H9 (cell line): ENCODE measurements around the gene TRPM3. TPM values are rescaled to one million over a fixed set of nuclear protein-coding genes. Genes with fewer than 3 reads are reported as not detected.

Experiments
- DNase-seq: peaks from one replicate; pipeline ENCODE4 v3.0.0-alpha.2; 2017
- H2AFZ ChIP-seq: one replicate; pipeline ENCODE4 v1.6.1; 2013; ENCODE audit warnings: mild to moderate bottlenecking, low read length, control low read depth, moderate library complexity
- H2AK5ac ChIP-seq: 2 replicates; pipeline ENCODE4 v1.6.1; 2013; ENCODE audit warnings: low read length, control low read depth, mixed read lengths; ENCODE audit not compliant: insufficient read length
- H2BK120ac ChIP-seq: one replicate; pipeline ENCODE4 v1.6.1; 2013; ENCODE audit warnings: low read depth, mild to moderate bottlenecking, low read length, control low read depth, inconsistent platforms; ENCODE audit not compliant: poor library complexity, severe bottlenecking
- H2BK12ac ChIP-seq: 2 replicates; pipeline ENCODE4 v1.6.1; 2013; ENCODE audit warnings: low read length, control low read depth, mixed read lengths, low read depth; ENCODE audit not compliant: insufficient read length
- H2BK15ac ChIP-seq: 2 replicates; pipeline ENCODE4 v1.6.1; 2013; ENCODE audit warnings: low read depth, low read length, control low read depth
- H2BK20ac ChIP-seq: one replicate; pipeline ENCODE4 v1.6.1; 2013; ENCODE audit warnings: low read depth, mild to moderate bottlenecking, low read length, control low read depth, inconsistent platforms; ENCODE audit not compliant: poor library complexity, severe bottlenecking
- H2BK5ac ChIP-seq: 2 replicates; pipeline ENCODE4 v1.6.1; 2013; ENCODE audit warnings: low read length, control low read depth, mixed read lengths; ENCODE audit not compliant: insufficient read length
- H3K14ac ChIP-seq: 2 replicates; pipeline ENCODE4 v1.6.1; 2013; ENCODE audit warnings: low read length, control low read depth; ENCODE audit not compliant: insufficient read depth
- H3K18ac ChIP-seq: 2 replicates; pipeline ENCODE4 v1.6.1; 2013; ENCODE audit warnings: low read depth, mild to moderate bottlenecking, mixed read lengths, low read length, control low read depth; ENCODE audit not compliant: insufficient read length
- H3K23ac ChIP-seq: 2 replicates; pipeline ENCODE4 v1.6.1; 2013; ENCODE audit warnings: low read length, control low read depth, mixed read lengths, low read depth; ENCODE audit not compliant: insufficient read length
- H3K23me2 ChIP-seq: 2 replicates; pipeline ENCODE4 v1.6.1; 2013; ENCODE audit warnings: low read depth, mild to moderate bottlenecking, mixed read lengths, low read length, control low read depth; ENCODE audit not compliant: insufficient read length, poor library complexity, severe bottlenecking
- H3K27ac ChIP-seq: 2 replicates; pipeline ENCODE4 v1.5.1; 2013; ENCODE audit warnings: low read length, control low read depth, mixed read lengths, low read depth; ENCODE audit not compliant: insufficient read length
- H3K27me3 ChIP-seq: 2 replicates; pipeline ENCODE4 v1.6.1; 2013; ENCODE audit warnings: low read length, control low read depth, inconsistent platforms; ENCODE audit not compliant: insufficient read depth
- H3K4ac ChIP-seq: 2 replicates; pipeline ENCODE4 v1.6.1; 2013; ENCODE audit warnings: low read depth, mild to moderate bottlenecking, control low read depth, inconsistent platforms, low read length, moderate library complexity
- H3K4me1 ChIP-seq: 2 replicates; pipeline ENCODE4 v1.6.1; 2013; ENCODE audit warnings: low read length, control low read depth, inconsistent platforms; ENCODE audit not compliant: insufficient read depth
- H3K4me2 ChIP-seq: 2 replicates; pipeline ENCODE4 v1.6.1; 2013; ENCODE audit warnings: low read length, control low read depth, mixed read lengths; ENCODE audit not compliant: insufficient read length, insufficient read depth
- H3K56ac ChIP-seq: 2 replicates; pipeline ENCODE4 v1.6.1; 2013; ENCODE audit warnings: low read depth, mild to moderate bottlenecking, mixed read lengths, low read length, control low read depth; ENCODE audit not compliant: insufficient read length
- H3K79me1 ChIP-seq: 2 replicates; pipeline ENCODE4 v1.6.1; 2013; ENCODE audit warnings: low read depth, mild to moderate bottlenecking, moderate library complexity, low read length, control low read depth, inconsistent platforms; ENCODE audit not compliant: insufficient read depth, poor library complexity, severe bottlenecking
- H3K79me2 ChIP-seq: 2 replicates; pipeline ENCODE4 v1.6.1; 2013; ENCODE audit warnings: low read length, control low read depth, inconsistent platforms; ENCODE audit not compliant: insufficient read depth
- H3K9ac ChIP-seq: 2 replicates; pipeline ENCODE4 v1.6.1; 2013; ENCODE audit warnings: low read length, control low read depth, mixed read lengths; ENCODE audit not compliant: insufficient read length; ENCODE audit errors: extremely low read depth
- H3K9me3 ChIP-seq: one replicate; pipeline ENCODE4 v1.6.1; 2013; ENCODE audit warnings: low read depth, low read length, inconsistent platforms; ENCODE audit not compliant: control insufficient read depth
- H3T11ph ChIP-seq: one replicate; pipeline ENCODE4 v1.6.1; 2013; ENCODE audit warnings: mild to moderate bottlenecking, low read length, control low read depth, inconsistent platforms
- H4K20me1 ChIP-seq: one replicate; pipeline ENCODE4 v1.6.1; 2013; ENCODE audit not compliant: control insufficient read depth, insufficient read length, insufficient read depth
- H4K5ac ChIP-seq: 2 replicates; pipeline ENCODE4 v1.6.1; 2013; ENCODE audit warnings: low read depth, mild to moderate bottlenecking, mixed read lengths, low read length, control low read depth; ENCODE audit not compliant: insufficient read length
- H4K8ac ChIP-seq: replicated peaks from 2 replicates; pipeline ENCODE4 v1.6.1; 2013; ENCODE audit warnings: low read length, control low read depth, mixed read lengths, low read depth; ENCODE audit not compliant: insufficient read length
- H4K91ac ChIP-seq: 2 replicates; pipeline ENCODE4 v1.6.1; 2013; ENCODE audit warnings: low read depth, mild to moderate bottlenecking, moderate library complexity, mixed read lengths, low read length, control low read depth; ENCODE audit not compliant: insufficient read length
- H3K27ac Mint-ChIP-seq, 3 experiments: 2 replicates in 2 of 3; 3 replicates in 1 of 3; pipeline ENCODE4 v1.8.0; 2020 to 2021; ENCODE audit warnings: mixed read lengths in 3 of 3, mild to moderate bottlenecking in 1 of 3, moderate library complexity in 1 of 3
- H3K27me3 Mint-ChIP-seq: 2 replicates; pipeline ENCODE4 v1.8.0; 2021; ENCODE audit warnings: low read depth, mild to moderate bottlenecking, moderate library complexity, mixed read lengths
- H3K36me3 Mint-ChIP-seq, 3 experiments: 2 replicates in 2 of 3; 3 replicates in 1 of 3; pipeline ENCODE4 v1.8.0; 2020 to 2021; ENCODE audit warnings: low read depth in 3 of 3, mixed read lengths in 3 of 3; ENCODE audit not compliant: insufficient read depth in 1 of 3
- H3K4me1 Mint-ChIP-seq, 2 experiments: 2 replicates each; pipeline ENCODE4 v1.8.0; 2020; ENCODE audit warnings: mixed read lengths in 2 of 2
- H3K4me3 Mint-ChIP-seq, 2 experiments: 2 replicates in 1 of 2; 3 replicates in 1 of 2; pipeline ENCODE4 v1.8.0; 2020 to 2021; ENCODE audit warnings: mild to moderate bottlenecking in 2 of 2, mixed read lengths in 2 of 2, moderate library complexity in 1 of 2
- H3K9me3 Mint-ChIP-seq, 2 experiments: 2 replicates in 1 of 2; 3 replicates in 1 of 2; pipeline ENCODE4 v1.8.0; 2020; ENCODE audit warnings: mild to moderate bottlenecking in 2 of 2, mixed read lengths in 2 of 2, moderate library complexity in 1 of 2
- WGBS: extraction: QIAGEN DNeasy Blood & Tissue Kit; methylation state at CpG from one replicate; pipeline ENCODE4 v1.1.7; 2013; ENCODE audit warnings: missing lambda C conversion rate, low lambda C conversion rate, mixed read lengths; ENCODE audit not compliant: insufficient read length; ENCODE audit errors: extremely low coverage; 5-methylcytosine and 5-hydroxymethylcytosine counted together
- total RNA-seq: library from RNA; stranded (reverse); gene quantifications from 2 replicates; pipeline ENCODE4 v1.2.1, GENCODE V29; 2021
- TF ChIP-seq, protein P1 (sequence below): fragments of 200-600 bp; sonication (generic); conservative IDR thresholded peaks from 3 replicates; pipeline ENCODE4 v1.8.0; 2021; ENCODE audit warnings: antibody characterized with exemption, mild to moderate bottlenecking

TRPM3 gene
- total RNA-seq, 1 experiment from 2014 or later: 10.3 TPM

DNA sequence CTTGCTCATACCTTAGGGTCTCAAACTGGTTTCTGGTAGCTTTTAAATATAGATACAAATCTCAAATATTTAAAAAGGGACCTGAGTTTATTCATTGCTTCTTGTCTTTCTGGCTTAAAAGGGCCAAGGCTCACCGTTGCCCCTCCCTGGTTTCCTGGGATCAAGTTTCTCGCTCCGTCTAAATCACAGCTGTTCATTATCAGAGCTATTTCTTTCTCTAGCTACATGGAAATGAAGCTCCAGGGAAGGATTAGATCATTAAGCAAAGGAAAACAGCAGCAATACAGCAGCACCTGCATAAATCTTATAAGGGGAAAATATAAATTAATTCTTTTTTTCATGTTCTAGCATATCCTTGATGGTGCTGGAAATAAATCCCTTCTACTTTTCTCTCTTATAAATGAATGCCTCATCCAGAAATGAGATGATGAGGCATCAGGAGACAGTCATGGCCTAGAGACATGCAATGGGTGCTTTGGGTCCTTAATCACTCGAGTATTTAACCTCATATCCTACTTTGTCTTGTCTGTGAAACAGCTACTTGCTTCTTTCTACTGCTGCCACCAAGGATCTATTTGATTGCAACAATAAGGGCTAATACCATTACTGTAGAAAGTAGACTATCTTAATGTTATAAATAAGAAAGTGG lies 320.1 kb downstream of the TRPM3 start:
- no peak overlapping the region for H3K23ac ChIP-seq
- no peak overlapping the region for H2AFZ ChIP-seq
- H3K4me1 Mint-ChIP-seq: peaks cover 21 to 41% of the 10 kb centered on the region in 2 experiments
- no peak overlapping the region for H3K56ac ChIP-seq
- no peak overlapping the region for H2BK5ac ChIP-seq
- H3K23me2 ChIP-seq: no peaks in the 10 kb centered on the region
- no peak overlapping the region for H3K4me3 Mint-ChIP-seq
- H3K14ac ChIP-seq: no peak overlapping the region
- 0 out of 7 replicates have a peak, but pooled peaks cover 0 to 4% (median 0%) of the 10 kb centered on the region in 3 experiments for H3K36me3 Mint-ChIP-seq
- no peak for DNase-seq
- H3K79me2 ChIP-seq: no peaks in the 10 kb centered on the region
- TF ChIP-seq, protein P1, sequence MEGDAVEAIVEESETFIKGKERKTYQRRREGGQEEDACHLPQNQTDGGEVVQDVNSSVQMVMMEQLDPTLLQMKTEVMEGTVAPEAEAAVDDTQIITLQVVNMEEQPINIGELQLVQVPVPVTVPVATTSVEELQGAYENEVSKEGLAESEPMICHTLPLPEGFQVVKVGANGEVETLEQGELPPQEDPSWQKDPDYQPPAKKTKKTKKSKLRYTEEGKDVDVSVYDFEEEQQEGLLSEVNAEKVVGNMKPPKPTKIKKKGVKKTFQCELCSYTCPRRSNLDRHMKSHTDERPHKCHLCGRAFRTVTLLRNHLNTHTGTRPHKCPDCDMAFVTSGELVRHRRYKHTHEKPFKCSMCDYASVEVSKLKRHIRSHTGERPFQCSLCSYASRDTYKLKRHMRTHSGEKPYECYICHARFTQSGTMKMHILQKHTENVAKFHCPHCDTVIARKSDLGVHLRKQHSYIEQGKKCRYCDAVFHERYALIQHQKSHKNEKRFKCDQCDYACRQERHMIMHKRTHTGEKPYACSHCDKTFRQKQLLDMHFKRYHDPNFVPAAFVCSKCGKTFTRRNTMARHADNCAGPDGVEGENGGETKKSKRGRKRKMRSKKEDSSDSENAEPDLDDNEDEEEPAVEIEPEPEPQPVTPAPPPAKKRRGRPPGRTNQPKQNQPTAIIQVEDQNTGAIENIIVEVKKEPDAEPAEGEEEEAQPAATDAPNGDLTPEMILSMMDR: no peak
- no peaks in the 10 kb centered on the region for H3K9me3 Mint-ChIP-seq
- H3K27ac Mint-ChIP-seq: no peak overlapping the region
- H3K18ac ChIP-seq: no peak overlapping the region
- H3K4ac ChIP-seq: no peak overlapping the region
- no peaks in the 10 kb centered on the region for H3K27me3 Mint-ChIP-seq
- no peak overlapping the region for H2AK5ac ChIP-seq
- H2BK15ac ChIP-seq: no peak overlapping the region
- no peaks in the 10 kb centered on the region for H3K9me3 ChIP-seq
- no peaks in the 10 kb centered on the region for H3K79me1 ChIP-seq
- H3K4me2 ChIP-seq: no peak overlapping the region
- H2BK120ac ChIP-seq: no peak overlapping the region
- H2BK20ac ChIP-seq: no peak overlapping the region
- H3K4me1 ChIP-seq: no peaks in the 10 kb centered on the region
- no peak overlapping the region for H2BK12ac ChIP-seq
- no peak overlapping the region for H4K5ac ChIP-seq
- H3K27ac ChIP-seq: no peak overlapping the region
- H3T11ph ChIP-seq: no peak overlapping the region
- H4K8ac ChIP-seq: no peak overlapping the region
- H3K27me3 ChIP-seq: no peaks in the 10 kb centered on the region
- H4K91ac ChIP-seq: no peak overlapping the region
- H4K20me1 ChIP-seq: no peaks in the 10 kb centered on the region
- no peak overlapping the region for H3K9ac ChIP-seq
- WGBS: no CpG with 5 or more reads among the region's 4 CpGs
